HL-60 (cell line): ENCODE results near the gene TRIAP1.

Source experiments
- POLR2AphosphoS5 ChIP-seq: IDR thresholded peaks from 2 replicates; pipeline ENCODE4 v1.6.1; 2012; ENCODE audit warnings: low read depth
- TF ChIP-seq, protein P1 (sequence below): IDR thresholded peaks from one replicate; pipeline ENCODE4 v1.5.1; 2011; ENCODE audit warnings: low read length, control low read depth, inconsistent platforms; ENCODE audit not compliant: insufficient read depth
- TF ChIP-seq, protein P2 (sequence below): IDR thresholded peaks from 2 replicates; pipeline ENCODE4 v1.6.1; 2012; ENCODE audit warnings: low read depth; ENCODE audit not compliant: insufficient replicate concordance

GRCh38 chr12:120412421-120412820, 33.8 kb downstream of the TRIAP1 start:
- TF ChIP-seq, protein P1, sequence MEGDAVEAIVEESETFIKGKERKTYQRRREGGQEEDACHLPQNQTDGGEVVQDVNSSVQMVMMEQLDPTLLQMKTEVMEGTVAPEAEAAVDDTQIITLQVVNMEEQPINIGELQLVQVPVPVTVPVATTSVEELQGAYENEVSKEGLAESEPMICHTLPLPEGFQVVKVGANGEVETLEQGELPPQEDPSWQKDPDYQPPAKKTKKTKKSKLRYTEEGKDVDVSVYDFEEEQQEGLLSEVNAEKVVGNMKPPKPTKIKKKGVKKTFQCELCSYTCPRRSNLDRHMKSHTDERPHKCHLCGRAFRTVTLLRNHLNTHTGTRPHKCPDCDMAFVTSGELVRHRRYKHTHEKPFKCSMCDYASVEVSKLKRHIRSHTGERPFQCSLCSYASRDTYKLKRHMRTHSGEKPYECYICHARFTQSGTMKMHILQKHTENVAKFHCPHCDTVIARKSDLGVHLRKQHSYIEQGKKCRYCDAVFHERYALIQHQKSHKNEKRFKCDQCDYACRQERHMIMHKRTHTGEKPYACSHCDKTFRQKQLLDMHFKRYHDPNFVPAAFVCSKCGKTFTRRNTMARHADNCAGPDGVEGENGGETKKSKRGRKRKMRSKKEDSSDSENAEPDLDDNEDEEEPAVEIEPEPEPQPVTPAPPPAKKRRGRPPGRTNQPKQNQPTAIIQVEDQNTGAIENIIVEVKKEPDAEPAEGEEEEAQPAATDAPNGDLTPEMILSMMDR: no peak
- no peak for TF ChIP-seq POLR2AphosphoS5
- TF ChIP-seq, protein P2, sequence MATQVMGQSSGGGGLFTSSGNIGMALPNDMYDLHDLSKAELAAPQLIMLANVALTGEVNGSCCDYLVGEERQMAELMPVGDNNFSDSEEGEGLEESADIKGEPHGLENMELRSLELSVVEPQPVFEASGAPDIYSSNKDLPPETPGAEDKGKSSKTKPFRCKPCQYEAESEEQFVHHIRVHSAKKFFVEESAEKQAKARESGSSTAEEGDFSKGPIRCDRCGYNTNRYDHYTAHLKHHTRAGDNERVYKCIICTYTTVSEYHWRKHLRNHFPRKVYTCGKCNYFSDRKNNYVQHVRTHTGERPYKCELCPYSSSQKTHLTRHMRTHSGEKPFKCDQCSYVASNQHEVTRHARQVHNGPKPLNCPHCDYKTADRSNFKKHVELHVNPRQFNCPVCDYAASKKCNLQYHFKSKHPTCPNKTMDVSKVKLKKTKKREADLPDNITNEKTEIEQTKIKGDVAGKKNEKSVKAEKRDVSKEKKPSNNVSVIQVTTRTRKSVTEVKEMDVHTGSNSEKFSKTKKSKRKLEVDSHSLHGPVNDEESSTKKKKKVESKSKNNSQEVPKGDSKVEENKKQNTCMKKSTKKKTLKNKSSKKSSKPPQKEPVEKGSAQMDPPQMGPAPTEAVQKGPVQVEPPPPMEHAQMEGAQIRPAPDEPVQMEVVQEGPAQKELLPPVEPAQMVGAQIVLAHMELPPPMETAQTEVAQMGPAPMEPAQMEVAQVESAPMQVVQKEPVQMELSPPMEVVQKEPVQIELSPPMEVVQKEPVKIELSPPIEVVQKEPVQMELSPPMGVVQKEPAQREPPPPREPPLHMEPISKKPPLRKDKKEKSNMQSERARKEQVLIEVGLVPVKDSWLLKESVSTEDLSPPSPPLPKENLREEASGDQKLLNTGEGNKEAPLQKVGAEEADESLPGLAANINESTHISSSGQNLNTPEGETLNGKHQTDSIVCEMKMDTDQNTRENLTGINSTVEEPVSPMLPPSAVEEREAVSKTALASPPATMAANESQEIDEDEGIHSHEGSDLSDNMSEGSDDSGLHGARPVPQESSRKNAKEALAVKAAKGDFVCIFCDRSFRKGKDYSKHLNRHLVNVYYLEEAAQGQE: no peak
